Esophagus squamous epithelium (tissue), 4 donors: ENCODE measurements around the gene RAET1E.

Experiments
- CTCF ChIP-seq, 6 experiments: fragments of 450-650 bp in 4 of 6; fragments of 200-600 bp in 2 of 6; sonication (generic) in 2 of 6; IDR thresholded peaks; one replicate each; pipeline ENCODE4 v1.5.1; 2016 to 2019; ENCODE audit warnings: antibody characterized with exemption in 6 of 6, mild to moderate bottlenecking in 4 of 6, moderate library complexity in 4 of 6
- POLR2A ChIP-seq, 4 donors: fragments of 450-650 bp; IDR thresholded peaks; one replicate each; pipeline ENCODE4 v1.6.1; 2017; ENCODE audit warnings: antibody characterized with exemption in 4 of 4, mild to moderate bottlenecking in 4 of 4, moderate library complexity in 3 of 4

DNA sequence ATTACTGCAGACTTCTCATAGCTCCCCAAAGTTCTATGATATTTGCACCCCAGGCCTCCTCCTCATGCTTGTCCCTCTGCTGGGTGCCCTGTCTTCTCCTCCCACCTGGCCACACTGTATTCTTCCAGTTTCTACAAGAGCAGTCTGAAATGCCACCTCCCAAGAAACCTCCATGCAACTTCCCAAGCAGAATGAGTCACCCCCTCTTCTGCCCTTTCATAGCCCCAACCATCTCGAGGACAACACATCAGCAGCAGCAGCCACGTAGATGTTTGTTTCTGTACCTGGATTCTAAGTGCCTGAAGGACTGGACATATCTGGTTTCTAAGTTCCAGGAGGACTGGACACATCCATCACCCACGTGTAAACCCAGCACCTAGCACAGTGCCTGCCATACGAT is 37.3 kb upstream of the RAET1E start:
- TF ChIP-seq CTCF (IDR thresholded peaks at IDR 0.05) (no peak), POLR2A (IDR thresholded peaks at IDR 0.05) (no peak)
